Stomach (tissue), 9 donors: Measurements from ENCODE around the gene DRD3. TPM values are rescaled to one million over a fixed set of nuclear protein-coding genes. Genes with fewer than 3 reads are reported as not detected.

Source experiments
- DNase-seq, 2 donors: peaks; one replicate each; pipeline versions ENCODE4 v3.0.0 to v3.0.0-alpha.2; 2013 to 2019
- H3K27ac ChIP-seq, 5 donors: fragments of 200-600 bp in 4 of 5; sonication (generic) in 4 of 5; one replicate each; pipeline ENCODE4 v1.5.1; 2013 to 2019; ENCODE audit warnings: mild to moderate bottlenecking in 1 of 5, moderate library complexity in 1 of 5
- H3K27me3 ChIP-seq, 3 donors: fragments of 200-600 bp; sonication (generic); one replicate each; pipeline ENCODE4 v1.5.1; 2017 to 2019; ENCODE audit warnings: mixed run types in 1 of 3
- H3K36me3 ChIP-seq, 4 donors: fragments of 200-600 bp; sonication (generic); 1 replicate in 3 of 4; 2 replicates in 1 of 4; pipeline ENCODE4 v1.5.1; 2016 to 2019
- H3K4me1 ChIP-seq, 4 donors: fragments of 200-600 bp; sonication (generic); one replicate each; pipeline ENCODE4 v1.5.1; 2016 to 2019
- H3K4me3 ChIP-seq, 4 donors: fragments of 200-600 bp; sonication (generic) in 3 of 4; one replicate each; pipeline ENCODE4 v1.5.1; 2016 to 2019; ENCODE audit warnings: mild to moderate bottlenecking in 1 of 4
- H3K9me3 ChIP-seq, 4 donors: fragments of 200-600 bp; sonication (generic); one replicate each; pipeline ENCODE4 v1.5.1; 2016 to 2019
- EP300 ChIP-seq: sonication (generic); formaldehyde crosslinking; IDR thresholded peaks from one replicate; pipeline ENCODE4 v1.6.1; 2017; ENCODE audit warnings: antibody characterized with exemption
- POLR2A ChIP-seq, 4 donors: fragments of 450-650 bp; IDR thresholded peaks; one replicate each; pipeline ENCODE4 v1.6.1; 2016; ENCODE audit warnings: antibody characterized with exemption in 4 of 4, control low read depth in 2 of 4, mild to moderate bottlenecking in 1 of 4, moderate library complexity in 1 of 4
- POLR2AphosphoS5 ChIP-seq, 3 donors: sonication (generic); formaldehyde crosslinking; IDR thresholded peaks; one replicate each; pipeline ENCODE4 v1.6.1; 2016; ENCODE audit warnings: antibody characterized with exemption in 3 of 3
- WGBS, 5 donors: extraction: QIAGEN DNeasy Blood & Tissue Kit in 3 of 5; methylation state at CpG; one replicate each; pipeline versions ENCODE4 v1.1.5 to v1.1.7; 2013 to 2018; 5-methylcytosine and 5-hydroxymethylcytosine counted together
- intact Hi-C: fragments of 100-400 bp; cut with DNase I; formaldehyde crosslinking; loops from one replicate; pipeline ENCODE4 v1.15.1; 2023; ENCODE audit warnings: low total_unique reads
- polyA plus RNA-seq, 3 donors: library from polyadenylated mRNA; stranded (reverse); fragments of 200-250 nt; gene quantifications; one replicate each; pipeline ENCODE4 v1.2.3, GENCODE V29; 2013
- total RNA-seq, 5 donors: library from RNA; depleted of rRNA; stranded (reverse); fragments of >200 nt; gene quantifications; one replicate each; pipeline versions ENCODE4 v1.1.0 to v1.2.3, GENCODE V29; 2014 to 2016
- TF ChIP-seq, protein P1 (sequence below), 7 experiments: fragments of 450-650 bp in 4 of 7; fragments of 200-600 bp in 3 of 7; sonication (generic) in 3 of 7; IDR thresholded peaks; one replicate each; pipeline ENCODE4 v1.5.1; 2016 to 2019; ENCODE audit warnings: antibody characterized with exemption in 7 of 7, control low read depth in 2 of 7, mild to moderate bottlenecking in 1 of 7
- donor health status: healthy with polysubstance abuse.
- donor health status: Bipolar disorder and iron deficiency.
- donor health status: healthy.

Gene DRD3
- total and polyA plus RNA-seq, 8 donors, result not detected

GRCh38 chr3:114221881-114222264 is 43.0 kb upstream of the DRD3 start:
- no peaks in the 10 kb centered on the region for H3K27me3 ChIP-seq
- no peaks in the 10 kb centered on the region for H3K4me1 ChIP-seq
- peak overlapping the region in 2 of 5 donors; percentile 30 to 50 for H3K27ac ChIP-seq
- WGBS, 5 donors, result 55 to 85% (median 78%) methylated on average over 1 of the region's 1 CpG
- intact Hi-C loops, result no loop called here
- no peak for DNase-seq
- peaks cover 8 to 22% (median 16%) of the 10 kb centered on the region in 4 donors for H3K9me3 ChIP-seq
- H3K4me3 ChIP-seq, result no peak overlapping the region
- H3K36me3 ChIP-seq, result no peaks in the 10 kb centered on the region
- TF ChIP-seq EP300, result no peak
- TF ChIP-seq, protein P1, sequence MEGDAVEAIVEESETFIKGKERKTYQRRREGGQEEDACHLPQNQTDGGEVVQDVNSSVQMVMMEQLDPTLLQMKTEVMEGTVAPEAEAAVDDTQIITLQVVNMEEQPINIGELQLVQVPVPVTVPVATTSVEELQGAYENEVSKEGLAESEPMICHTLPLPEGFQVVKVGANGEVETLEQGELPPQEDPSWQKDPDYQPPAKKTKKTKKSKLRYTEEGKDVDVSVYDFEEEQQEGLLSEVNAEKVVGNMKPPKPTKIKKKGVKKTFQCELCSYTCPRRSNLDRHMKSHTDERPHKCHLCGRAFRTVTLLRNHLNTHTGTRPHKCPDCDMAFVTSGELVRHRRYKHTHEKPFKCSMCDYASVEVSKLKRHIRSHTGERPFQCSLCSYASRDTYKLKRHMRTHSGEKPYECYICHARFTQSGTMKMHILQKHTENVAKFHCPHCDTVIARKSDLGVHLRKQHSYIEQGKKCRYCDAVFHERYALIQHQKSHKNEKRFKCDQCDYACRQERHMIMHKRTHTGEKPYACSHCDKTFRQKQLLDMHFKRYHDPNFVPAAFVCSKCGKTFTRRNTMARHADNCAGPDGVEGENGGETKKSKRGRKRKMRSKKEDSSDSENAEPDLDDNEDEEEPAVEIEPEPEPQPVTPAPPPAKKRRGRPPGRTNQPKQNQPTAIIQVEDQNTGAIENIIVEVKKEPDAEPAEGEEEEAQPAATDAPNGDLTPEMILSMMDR (IDR thresholded peaks at IDR 0.05), result no peak
- TF ChIP-seq POLR2AphosphoS5 (IDR thresholded peaks at IDR 0.05), result no peak
- no peak for TF ChIP-seq POLR2A (IDR thresholded peaks at IDR 0.05)

- Histone ChIP-seq H3K27me3 (no peaks in the 10 kb centered on the region), H3K4me3 (no peak overlapping the region), H3K9me3 (peaks cover 8 to 22% (median 16%) of the 10 kb centered on the region in 4 donors), H3K27ac (peak overlapping the region in 1 of 5 donors; percentile 50), H3K4me1 (no peaks in the 10 kb centered on the region), H3K36me3 (no peaks in the 10 kb centered on the region)
- TF ChIP-seq, protein P1 (IDR thresholded peaks at IDR 0.05), result no peak
- no peak for TF ChIP-seq POLR2A (IDR thresholded peaks at IDR 0.05)
- no peak for TF ChIP-seq EP300
- no peak for TF ChIP-seq POLR2AphosphoS5 (IDR thresholded peaks at IDR 0.05)
- intact Hi-C loops, result no loop called here
- WGBS, 5 donors, result 76 to 80% (median 78%) methylated on average over 9 of the region's 9 CpGs
- no peak for DNase-seq
Observed at GRCh38 chr3:114221165-114221880, 42.5 kb upstream of the DRD3 start.

- no peaks in the 10 kb centered on the region for H3K27me3 ChIP-seq
- no peaks in the 10 kb centered on the region for H3K4me1 ChIP-seq
- TF ChIP-seq EP300 (no peak), POLR2A (IDR thresholded peaks at IDR 0.05) (no peak), POLR2AphosphoS5 (IDR thresholded peaks at IDR 0.05) (no peak)
- TF ChIP-seq, protein P1 (IDR thresholded peaks at IDR 0.05), result no peak
- no peak overlapping the region for H3K4me3 ChIP-seq
- 54 to 68% (median 63%) methylated on average over 2 of the region's 2 CpGs for WGBS, 5 donors
- no peak for DNase-seq
- intact Hi-C loops, result no loop called here
- H3K27ac ChIP-seq, result no peak overlapping the region
- peaks cover 2 to 8% (median 5%) of the 10 kb centered on the region in 4 donors for H3K9me3 ChIP-seq
- H3K36me3 ChIP-seq, result no peaks in the 10 kb centered on the region
Observed at GRCh38 chr3:114219741-114220140, 40.9 kb upstream of the DRD3 start.

- peaks cover 0 to 5% (median 1%) of the 10 kb centered on the region in 4 donors for H3K4me1 ChIP-seq
- H3K27me3 ChIP-seq, result no peaks in the 10 kb centered on the region
- no peaks in the 10 kb centered on the region for H3K36me3 ChIP-seq
- intact Hi-C loops, result no loop called here
- no peak overlapping the region for H3K4me3 ChIP-seq
- DNase-seq, result no peak
- H3K27ac ChIP-seq, result no peak overlapping the region
- no peaks in the 10 kb centered on the region for H3K9me3 ChIP-seq
- TF ChIP-seq POLR2A (IDR thresholded peaks at IDR 0.05), result no peak
- TF ChIP-seq, protein P1 (IDR thresholded peaks at IDR 0.05), result no peak
- WGBS, 5 donors, result 81 to 87% (median 85%) methylated on average over 10 to 12 of the region's 12 CpGs
Observed at GRCh38 chr3:114218578-114219185, 39.8 kb upstream of the DRD3 start.
